H9 (cell line): ENCODE data around the gene CHCHD3. TPM values are rescaled to one million over a fixed set of nuclear protein-coding genes. Genes with fewer than 3 reads are reported as not detected.

Source experiments
- DNase-seq: peaks from one replicate; pipeline ENCODE4 v3.0.0-alpha.2; 2017
- H2AFZ ChIP-seq: one replicate; pipeline ENCODE4 v1.6.1; 2013; ENCODE audit warnings: mild to moderate bottlenecking, low read length, control low read depth, moderate library complexity
- H2AK5ac ChIP-seq: 2 replicates; pipeline ENCODE4 v1.6.1; 2013; ENCODE audit warnings: low read length, control low read depth, mixed read lengths; ENCODE audit not compliant: insufficient read length
- H2BK120ac ChIP-seq: one replicate; pipeline ENCODE4 v1.6.1; 2013; ENCODE audit warnings: low read depth, mild to moderate bottlenecking, low read length, control low read depth, inconsistent platforms; ENCODE audit not compliant: poor library complexity, severe bottlenecking
- H2BK12ac ChIP-seq: 2 replicates; pipeline ENCODE4 v1.6.1; 2013; ENCODE audit warnings: low read length, control low read depth, mixed read lengths, low read depth; ENCODE audit not compliant: insufficient read length
- H2BK15ac ChIP-seq: 2 replicates; pipeline ENCODE4 v1.6.1; 2013; ENCODE audit warnings: low read depth, low read length, control low read depth
- H2BK20ac ChIP-seq: one replicate; pipeline ENCODE4 v1.6.1; 2013; ENCODE audit warnings: low read depth, mild to moderate bottlenecking, low read length, control low read depth, inconsistent platforms; ENCODE audit not compliant: poor library complexity, severe bottlenecking
- H2BK5ac ChIP-seq: 2 replicates; pipeline ENCODE4 v1.6.1; 2013; ENCODE audit warnings: low read length, control low read depth, mixed read lengths; ENCODE audit not compliant: insufficient read length
- H3K14ac ChIP-seq: 2 replicates; pipeline ENCODE4 v1.6.1; 2013; ENCODE audit warnings: low read length, control low read depth; ENCODE audit not compliant: insufficient read depth
- H3K18ac ChIP-seq: 2 replicates; pipeline ENCODE4 v1.6.1; 2013; ENCODE audit warnings: low read depth, mild to moderate bottlenecking, mixed read lengths, low read length, control low read depth; ENCODE audit not compliant: insufficient read length
- H3K23ac ChIP-seq: 2 replicates; pipeline ENCODE4 v1.6.1; 2013; ENCODE audit warnings: low read length, control low read depth, mixed read lengths, low read depth; ENCODE audit not compliant: insufficient read length
- H3K23me2 ChIP-seq: 2 replicates; pipeline ENCODE4 v1.6.1; 2013; ENCODE audit warnings: low read depth, mild to moderate bottlenecking, mixed read lengths, low read length, control low read depth; ENCODE audit not compliant: insufficient read length, poor library complexity, severe bottlenecking
- H3K27ac ChIP-seq: 2 replicates; pipeline ENCODE4 v1.5.1; 2013; ENCODE audit warnings: low read length, control low read depth, mixed read lengths, low read depth; ENCODE audit not compliant: insufficient read length
- H3K27me3 ChIP-seq: 2 replicates; pipeline ENCODE4 v1.6.1; 2013; ENCODE audit warnings: low read length, control low read depth, inconsistent platforms; ENCODE audit not compliant: insufficient read depth
- H3K4ac ChIP-seq: 2 replicates; pipeline ENCODE4 v1.6.1; 2013; ENCODE audit warnings: low read depth, mild to moderate bottlenecking, control low read depth, inconsistent platforms, low read length, moderate library complexity
- H3K4me1 ChIP-seq: 2 replicates; pipeline ENCODE4 v1.6.1; 2013; ENCODE audit warnings: low read length, control low read depth, inconsistent platforms; ENCODE audit not compliant: insufficient read depth
- H3K4me2 ChIP-seq: 2 replicates; pipeline ENCODE4 v1.6.1; 2013; ENCODE audit warnings: low read length, control low read depth, mixed read lengths; ENCODE audit not compliant: insufficient read length, insufficient read depth
- H3K56ac ChIP-seq: 2 replicates; pipeline ENCODE4 v1.6.1; 2013; ENCODE audit warnings: low read depth, mild to moderate bottlenecking, mixed read lengths, low read length, control low read depth; ENCODE audit not compliant: insufficient read length
- H3K79me1 ChIP-seq: 2 replicates; pipeline ENCODE4 v1.6.1; 2013; ENCODE audit warnings: low read depth, mild to moderate bottlenecking, moderate library complexity, low read length, control low read depth, inconsistent platforms; ENCODE audit not compliant: insufficient read depth, poor library complexity, severe bottlenecking
- H3K79me2 ChIP-seq: 2 replicates; pipeline ENCODE4 v1.6.1; 2013; ENCODE audit warnings: low read length, control low read depth, inconsistent platforms; ENCODE audit not compliant: insufficient read depth
- H3K9ac ChIP-seq: 2 replicates; pipeline ENCODE4 v1.6.1; 2013; ENCODE audit warnings: low read length, control low read depth, mixed read lengths; ENCODE audit not compliant: insufficient read length; ENCODE audit errors: extremely low read depth
- H3K9me3 ChIP-seq: one replicate; pipeline ENCODE4 v1.6.1; 2013; ENCODE audit warnings: low read depth, low read length, inconsistent platforms; ENCODE audit not compliant: control insufficient read depth
- H3T11ph ChIP-seq: one replicate; pipeline ENCODE4 v1.6.1; 2013; ENCODE audit warnings: mild to moderate bottlenecking, low read length, control low read depth, inconsistent platforms
- H4K20me1 ChIP-seq: one replicate; pipeline ENCODE4 v1.6.1; 2013; ENCODE audit not compliant: control insufficient read depth, insufficient read length, insufficient read depth
- H4K5ac ChIP-seq: 2 replicates; pipeline ENCODE4 v1.6.1; 2013; ENCODE audit warnings: low read depth, mild to moderate bottlenecking, mixed read lengths, low read length, control low read depth; ENCODE audit not compliant: insufficient read length
- H4K8ac ChIP-seq: replicated peaks from 2 replicates; pipeline ENCODE4 v1.6.1; 2013; ENCODE audit warnings: low read length, control low read depth, mixed read lengths, low read depth; ENCODE audit not compliant: insufficient read length
- H4K91ac ChIP-seq: 2 replicates; pipeline ENCODE4 v1.6.1; 2013; ENCODE audit warnings: low read depth, mild to moderate bottlenecking, moderate library complexity, mixed read lengths, low read length, control low read depth; ENCODE audit not compliant: insufficient read length
- H3K27ac Mint-ChIP-seq, 3 experiments: 2 replicates in 2 of 3; 3 replicates in 1 of 3; pipeline ENCODE4 v1.8.0; 2020 to 2021; ENCODE audit warnings: mixed read lengths in 3 of 3, mild to moderate bottlenecking in 1 of 3, moderate library complexity in 1 of 3
- H3K27me3 Mint-ChIP-seq: 2 replicates; pipeline ENCODE4 v1.8.0; 2021; ENCODE audit warnings: low read depth, mild to moderate bottlenecking, moderate library complexity, mixed read lengths
- H3K36me3 Mint-ChIP-seq, 3 experiments: 2 replicates in 2 of 3; 3 replicates in 1 of 3; pipeline ENCODE4 v1.8.0; 2020 to 2021; ENCODE audit warnings: low read depth in 3 of 3, mixed read lengths in 3 of 3; ENCODE audit not compliant: insufficient read depth in 1 of 3
- H3K4me1 Mint-ChIP-seq, 2 experiments: 2 replicates each; pipeline ENCODE4 v1.8.0; 2020; ENCODE audit warnings: mixed read lengths in 2 of 2
- H3K4me3 Mint-ChIP-seq, 2 experiments: 2 replicates in 1 of 2; 3 replicates in 1 of 2; pipeline ENCODE4 v1.8.0; 2020 to 2021; ENCODE audit warnings: mild to moderate bottlenecking in 2 of 2, mixed read lengths in 2 of 2, moderate library complexity in 1 of 2
- H3K9me3 Mint-ChIP-seq, 2 experiments: 2 replicates in 1 of 2; 3 replicates in 1 of 2; pipeline ENCODE4 v1.8.0; 2020; ENCODE audit warnings: mild to moderate bottlenecking in 2 of 2, mixed read lengths in 2 of 2, moderate library complexity in 1 of 2
- WGBS: extraction: QIAGEN DNeasy Blood & Tissue Kit; methylation state at CpG from one replicate; pipeline ENCODE4 v1.1.7; 2013; ENCODE audit warnings: missing lambda C conversion rate, low lambda C conversion rate, mixed read lengths; ENCODE audit not compliant: insufficient read length; ENCODE audit errors: extremely low coverage; 5-methylcytosine and 5-hydroxymethylcytosine counted together
- total RNA-seq: library from RNA; stranded (reverse); gene quantifications from 2 replicates; pipeline ENCODE4 v1.2.1, GENCODE V29; 2021
- TF ChIP-seq, protein P1 (sequence below): fragments of 200-600 bp; sonication (generic); conservative IDR thresholded peaks from 3 replicates; pipeline ENCODE4 v1.8.0; 2021; ENCODE audit warnings: antibody characterized with exemption, mild to moderate bottlenecking

Gene CHCHD3
- total RNA-seq, 1 experiment from 2014 or later = 104 TPM

- H3K36me3 Mint-ChIP-seq = peaks cover 3 to 19% (median 17%) of the 10 kb centered on the region in 3 experiments; a peak in 5 of 7 replicates
- Histone ChIP-seq H4K20me1 (no peaks in the 10 kb centered on the region), H3K4me2 (no peak overlapping the region), H4K8ac (no peak overlapping the region), H3K4ac (no peak overlapping the region), H3T11ph (no peak overlapping the region), H3K18ac (no peak overlapping the region), H2BK5ac (no peak overlapping the region), H4K5ac (no peak overlapping the region), H3K23ac (no peak overlapping the region), H3K79me1 (no peaks in the 10 kb centered on the region), H2BK12ac (no peak overlapping the region), H2BK120ac (no peak overlapping the region), H2BK20ac (no peak overlapping the region), H3K56ac (no peak overlapping the region), H3K79me2 (no peaks in the 10 kb centered on the region), H3K27me3 (no peaks in the 10 kb centered on the region), H3K14ac (no peak overlapping the region), H2AK5ac (no peak overlapping the region), H3K27ac (no peak overlapping the region), H3K4me1 (no peaks in the 10 kb centered on the region), H3K23me2 (no peaks in the 10 kb centered on the region), H4K91ac (no peak overlapping the region), H3K9me3 (no peaks in the 10 kb centered on the region), H2BK15ac (no peak overlapping the region), H3K9ac (no peak overlapping the region), H2AFZ (no peak overlapping the region)
- H3K27me3 Mint-ChIP-seq = no peaks in the 10 kb centered on the region; the same call in 1 of the 2 replicates
- no peak overlapping the region for H3K27ac Mint-ChIP-seq
- no CpG with 5 or more reads among the region's 4 CpGs for WGBS
- no peak overlapping the region for H3K4me3 Mint-ChIP-seq
- DNase-seq = no peak
- TF ChIP-seq, protein P1, sequence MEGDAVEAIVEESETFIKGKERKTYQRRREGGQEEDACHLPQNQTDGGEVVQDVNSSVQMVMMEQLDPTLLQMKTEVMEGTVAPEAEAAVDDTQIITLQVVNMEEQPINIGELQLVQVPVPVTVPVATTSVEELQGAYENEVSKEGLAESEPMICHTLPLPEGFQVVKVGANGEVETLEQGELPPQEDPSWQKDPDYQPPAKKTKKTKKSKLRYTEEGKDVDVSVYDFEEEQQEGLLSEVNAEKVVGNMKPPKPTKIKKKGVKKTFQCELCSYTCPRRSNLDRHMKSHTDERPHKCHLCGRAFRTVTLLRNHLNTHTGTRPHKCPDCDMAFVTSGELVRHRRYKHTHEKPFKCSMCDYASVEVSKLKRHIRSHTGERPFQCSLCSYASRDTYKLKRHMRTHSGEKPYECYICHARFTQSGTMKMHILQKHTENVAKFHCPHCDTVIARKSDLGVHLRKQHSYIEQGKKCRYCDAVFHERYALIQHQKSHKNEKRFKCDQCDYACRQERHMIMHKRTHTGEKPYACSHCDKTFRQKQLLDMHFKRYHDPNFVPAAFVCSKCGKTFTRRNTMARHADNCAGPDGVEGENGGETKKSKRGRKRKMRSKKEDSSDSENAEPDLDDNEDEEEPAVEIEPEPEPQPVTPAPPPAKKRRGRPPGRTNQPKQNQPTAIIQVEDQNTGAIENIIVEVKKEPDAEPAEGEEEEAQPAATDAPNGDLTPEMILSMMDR = no peak
- H3K9me3 Mint-ChIP-seq = no peaks in the 10 kb centered on the region
- H3K4me1 Mint-ChIP-seq = peaks cover 8 to 11% of the 10 kb centered on the region in 2 experiments
Observed at GRCh38 chr7:132780822-132781221, 301.1 kb downstream of the CHCHD3 start.
